ENCODE results near the gene ATRNL1.

Gene ATRNL1

GRCh38 chr10:115854740-115855435 lies 761.7 kb downstream of the ATRNL1 start:
- H3K27ac ChIP-seq (ENCODE audit: low read length), result no peak overlapping the region
- no peak overlapping the region for H3K4me3 ChIP-seq (ENCODE audit: low read length)
- no peaks in the 10 kb centered on the region for H3K79me2 ChIP-seq (ENCODE audit: low read length)
- no peak overlapping the region for H3K4me2 ChIP-seq (ENCODE audit: low read depth, low read length)
- no peaks in the 10 kb centered on the region for H3K4me1 ChIP-seq (ENCODE audit: low read length)
- H3K27me3 ChIP-seq (replicated peaks; ENCODE audit: insufficient read depth, low read length), result no peaks in the 10 kb centered on the region
- H3K9ac ChIP-seq (ENCODE audit: low read length), result no peak overlapping the region
- H3K36me3 ChIP-seq (replicated peaks; ENCODE audit: insufficient read depth, low read length), result no peaks in the 10 kb centered on the region
- no peaks in the 10 kb centered on the region for H4K20me1 ChIP-seq (ENCODE audit: insufficient read depth, low read length)
- H2AFZ ChIP-seq (ENCODE audit: low read length), result no peak overlapping the region
- H3F3A ChIP-seq (ENCODE audit: insufficient read depth, low read length), result no peaks in the 10 kb centered on the region
- TF ChIP-seq CTCF (IDR thresholded peaks at IDR 0.05; ENCODE audit: low read length), result no peak
- no peak for TF ChIP-seq EZH2phosphoT487 (IDR thresholded peaks at IDR 0.05; ENCODE audit: low read length)
- no peak for TF ChIP-seq EZH2 (optimal IDR thresholded peaks at IDR 0.05; ENCODE audit: low read depth, low read length)
- no peaks in the 10 kb centered on the region for H3K9me2 ChIP-seq (replicated peaks; ENCODE audit: insufficient read depth, low read length)
- no peak for DNase-seq
- H3K9me3 ChIP-seq (replicated peaks; ENCODE audit: insufficient read depth, low read length), result no peaks in the 10 kb centered on the region

- Histone ChIP-seq H3K9ac (ENCODE audit: low read length) (no peak overlapping the region), H4K20me1 (ENCODE audit: insufficient read depth, low read length) (no peaks in the 10 kb centered on the region), H3K4me3 (ENCODE audit: low read length) (no peak overlapping the region), H3K4me2 (ENCODE audit: low read depth, low read length) (no peak overlapping the region), H3F3A (ENCODE audit: insufficient read depth, low read length) (no peaks in the 10 kb centered on the region), H3K4me1 (ENCODE audit: low read length) (no peaks in the 10 kb centered on the region), H3K9me2 (replicated peaks; ENCODE audit: insufficient read depth, low read length) (no peaks in the 10 kb centered on the region), H3K36me3 (replicated peaks; ENCODE audit: insufficient read depth, low read length) (no peaks in the 10 kb centered on the region), H3K79me2 (ENCODE audit: low read length) (no peaks in the 10 kb centered on the region), H3K27me3 (replicated peaks; ENCODE audit: insufficient read depth, low read length) (no peaks in the 10 kb centered on the region), H2AFZ (ENCODE audit: low read length) (no peak overlapping the region), H3K27ac (ENCODE audit: low read length) (no peak overlapping the region), H3K9me3 (replicated peaks; ENCODE audit: insufficient read depth, low read length) (no peaks in the 10 kb centered on the region)
- TF ChIP-seq CTCF (IDR thresholded peaks at IDR 0.05; ENCODE audit: low read length) (no peak), EZH2 (optimal IDR thresholded peaks at IDR 0.05; ENCODE audit: low read depth, low read length) (no peak), EZH2phosphoT487 (IDR thresholded peaks at IDR 0.05; ENCODE audit: low read length) (no peak)
- DNase-seq, result no peak
These were observed 763.4 kb downstream of the ATRNL1 start for GRCh38 chr10:115856580-115856979.

GRCh38 chr10:115857856-115858255 lies 764.7 kb downstream of the ATRNL1 start:
- Histone ChIP-seq H3K79me2 (ENCODE audit: low read length) (no peaks in the 10 kb centered on the region), H2AFZ (ENCODE audit: low read length) (no peak overlapping the region), H3F3A (ENCODE audit: insufficient read depth, low read length) (no peaks in the 10 kb centered on the region), H3K36me3 (replicated peaks; ENCODE audit: insufficient read depth, low read length) (no peaks in the 10 kb centered on the region), H3K9ac (ENCODE audit: low read length) (no peak overlapping the region), H3K4me1 (ENCODE audit: low read length) (no peaks in the 10 kb centered on the region), H3K27me3 (replicated peaks; ENCODE audit: insufficient read depth, low read length) (no peaks in the 10 kb centered on the region), H4K20me1 (ENCODE audit: insufficient read depth, low read length) (no peaks in the 10 kb centered on the region), H3K4me2 (ENCODE audit: low read depth, low read length) (no peak overlapping the region), H3K9me3 (replicated peaks; ENCODE audit: insufficient read depth, low read length) (no peaks in the 10 kb centered on the region), H3K4me3 (ENCODE audit: low read length) (no peak overlapping the region), H3K9me2 (replicated peaks; ENCODE audit: insufficient read depth, low read length) (no peaks in the 10 kb centered on the region), H3K27ac (ENCODE audit: low read length) (no peak overlapping the region)
- TF ChIP-seq CTCF (IDR thresholded peaks at IDR 0.05; ENCODE audit: low read length), result no peak
- no peak for TF ChIP-seq EZH2phosphoT487 (IDR thresholded peaks at IDR 0.05; ENCODE audit: low read length)
- DNase-seq, result no peak

Measured in MM.1S (cell line).